ENCODE results near the gene TIMM10. TPM values are rescaled to one million over a fixed set of nuclear protein-coding genes. Genes with fewer than 3 reads are reported as not detected.

The TIMM10 gene
- total RNA-seq, 1 donor from 2014 or later = 58.1 TPM

DNA sequence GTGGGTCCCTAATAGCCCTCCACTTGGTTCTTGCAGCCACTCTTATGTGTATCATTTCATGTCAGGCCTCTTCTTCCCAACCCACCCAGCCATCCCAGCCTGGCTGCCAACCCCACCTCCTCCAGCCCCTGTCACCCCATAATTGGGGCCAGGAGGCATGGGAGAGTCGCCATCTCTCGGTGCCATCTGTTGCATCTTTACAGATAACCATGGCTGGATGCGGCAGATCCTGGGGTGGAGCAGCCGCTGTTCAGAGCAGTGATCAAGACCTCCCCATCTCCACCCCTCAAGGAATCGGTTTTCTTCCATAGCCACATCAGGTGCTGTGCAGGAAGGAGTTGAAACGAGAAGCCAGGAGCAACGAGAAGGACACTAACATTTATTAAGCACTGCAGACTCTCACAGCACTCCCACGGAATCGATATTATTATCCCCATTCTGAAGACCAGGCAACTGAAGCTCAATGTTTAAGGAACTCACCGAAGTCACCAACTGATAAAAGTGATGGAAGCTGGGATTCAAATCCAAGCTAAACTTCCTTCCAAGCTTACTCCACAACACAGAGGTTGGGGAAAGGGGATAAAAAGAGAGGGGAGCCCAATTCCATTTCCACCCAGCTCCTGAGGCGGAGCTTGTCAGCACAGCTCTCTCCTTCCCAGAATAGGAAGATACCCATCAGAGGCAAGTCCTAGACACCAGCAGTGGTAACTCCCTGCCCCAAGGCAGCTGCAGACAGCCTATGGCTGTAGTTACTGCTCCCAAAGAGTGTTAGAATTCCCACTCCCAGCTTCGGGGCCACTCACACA lies 17.7 kb downstream of the TIMM10 start:
- ATAC-seq (no peak), DNase-seq (ENCODE audit: missing footprints) (no peak)
- intact Hi-C loops (cut with DNase I) = no loop called here

DNA sequence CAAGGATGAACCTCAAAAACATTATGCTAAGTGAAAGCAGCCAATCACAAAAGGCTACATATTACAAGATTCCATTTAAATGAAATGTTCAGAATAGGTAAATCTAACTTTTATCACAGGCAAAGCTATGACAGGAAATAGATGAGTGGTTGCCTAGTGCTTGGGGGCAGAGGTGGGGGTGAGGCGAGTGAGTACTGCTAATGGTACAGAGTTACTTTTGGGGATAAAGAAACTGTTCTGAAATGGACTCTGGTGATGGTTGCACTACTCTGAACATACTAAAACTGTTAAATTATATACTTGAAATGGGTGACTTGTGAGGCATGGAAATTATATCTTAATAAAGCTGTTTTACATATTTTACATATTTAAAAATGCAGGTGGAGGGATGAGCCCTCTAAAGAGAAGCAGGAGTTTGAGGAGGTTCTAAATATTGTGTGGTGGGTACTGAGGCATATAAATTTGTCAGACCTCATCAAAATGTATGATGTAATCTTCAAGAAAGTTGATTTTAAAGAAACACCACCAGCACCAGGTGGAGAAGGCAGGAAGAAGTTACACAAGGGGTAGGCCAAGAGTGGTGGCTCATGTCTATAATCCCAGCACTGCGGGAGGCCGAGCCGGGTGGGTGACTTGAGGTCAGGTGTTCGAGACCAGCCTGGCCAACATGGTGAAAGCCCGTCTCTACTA lies 18.7 kb downstream of the TIMM10 start:
- intact Hi-C loops (cut with DNase I) = no loop called here
- DNase-seq (ENCODE audit: missing footprints) = no peak
- ATAC-seq = no peak

DNA sequence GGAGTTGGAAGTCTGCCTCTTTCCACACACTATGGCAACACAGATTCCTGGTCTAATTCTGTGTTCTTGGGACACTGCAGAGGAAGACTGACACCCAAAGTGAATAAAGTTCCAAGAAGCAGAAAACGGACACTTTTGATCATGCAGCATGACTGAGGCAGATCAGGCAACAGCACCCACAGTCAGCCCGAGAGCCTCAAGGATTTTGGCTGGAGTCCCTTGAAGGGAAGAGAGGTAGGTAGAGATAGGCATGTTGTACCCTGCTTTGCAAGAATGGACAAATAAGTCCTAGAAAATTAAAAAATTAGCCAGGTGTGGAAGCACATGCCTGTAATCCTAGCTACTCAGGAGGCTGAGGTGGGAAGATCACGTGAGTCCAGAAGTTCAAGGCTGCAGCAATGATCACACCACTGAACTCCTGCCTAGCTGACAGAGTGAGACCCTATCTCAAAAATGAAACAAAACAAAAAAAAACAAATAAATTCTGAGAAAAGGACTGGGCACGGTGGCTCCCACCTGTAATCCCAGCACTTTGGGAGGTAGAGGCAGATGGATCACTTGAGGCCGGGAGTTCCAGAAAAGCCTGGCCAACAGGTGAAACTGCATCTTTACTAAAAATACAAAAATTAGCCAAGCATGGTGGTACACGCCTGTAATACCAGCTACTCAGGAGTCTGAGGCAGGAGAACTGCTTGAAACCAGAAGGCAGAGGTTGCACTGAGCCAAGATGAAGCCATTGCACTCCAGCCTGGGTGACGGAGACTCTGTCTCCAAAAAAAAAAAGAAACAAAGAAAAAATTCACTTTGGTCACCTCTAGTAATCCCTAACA lies 22.0 kb downstream of the TIMM10 start:
- intact Hi-C loops (cut with DNase I) = no loop called here
- DNase-seq (ENCODE audit: missing footprints) = no peak
- no peak for ATAC-seq

DNA sequence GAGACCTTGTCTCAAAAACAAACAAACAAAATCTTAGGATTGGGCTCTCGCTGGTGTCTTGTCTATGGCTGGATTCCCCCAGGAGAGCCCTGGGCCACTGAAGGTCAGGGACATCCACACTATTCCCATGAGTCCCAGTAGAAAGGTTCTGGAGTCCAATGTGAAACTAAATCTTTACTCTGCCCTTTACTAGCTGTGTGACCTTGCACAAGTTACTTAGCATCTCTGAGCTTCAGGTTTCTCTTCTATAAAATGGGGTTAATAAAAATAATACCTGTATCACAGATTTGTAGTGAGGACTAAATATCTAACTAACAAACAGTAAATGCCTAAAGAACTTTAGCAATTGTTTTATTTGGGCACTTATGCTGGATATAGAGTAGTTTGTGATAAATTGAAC lies 24.0 kb downstream of the TIMM10 start:
- intact Hi-C loops (cut with DNase I) = no loop called here
- DNase-seq (ENCODE audit: missing footprints) = no peak
- ATAC-seq = no peak

DNA sequence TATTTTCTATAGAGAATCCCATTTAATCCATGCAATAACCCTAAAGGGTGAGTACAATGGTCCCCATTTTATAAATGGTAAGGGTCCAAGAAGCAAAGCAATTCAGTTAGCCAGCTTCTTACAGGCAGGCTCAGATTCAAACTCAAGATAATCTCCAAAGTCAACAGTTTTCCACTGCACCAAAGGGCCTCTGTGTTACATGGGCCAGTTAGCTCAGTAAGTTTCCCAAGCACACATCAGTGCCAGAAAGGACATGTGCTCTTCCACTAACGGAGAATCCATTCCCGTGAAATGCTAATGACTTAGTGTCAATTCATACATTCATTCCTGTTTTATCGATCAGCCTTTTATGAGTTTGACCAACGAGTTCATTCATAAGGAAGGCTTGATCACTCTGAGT lies 26.0 kb downstream of the TIMM10 start:
- ATAC-seq (no peak), DNase-seq (ENCODE audit: missing footprints) (no peak)
- intact Hi-C loops (cut with DNase I) = no loop called here

DNA sequence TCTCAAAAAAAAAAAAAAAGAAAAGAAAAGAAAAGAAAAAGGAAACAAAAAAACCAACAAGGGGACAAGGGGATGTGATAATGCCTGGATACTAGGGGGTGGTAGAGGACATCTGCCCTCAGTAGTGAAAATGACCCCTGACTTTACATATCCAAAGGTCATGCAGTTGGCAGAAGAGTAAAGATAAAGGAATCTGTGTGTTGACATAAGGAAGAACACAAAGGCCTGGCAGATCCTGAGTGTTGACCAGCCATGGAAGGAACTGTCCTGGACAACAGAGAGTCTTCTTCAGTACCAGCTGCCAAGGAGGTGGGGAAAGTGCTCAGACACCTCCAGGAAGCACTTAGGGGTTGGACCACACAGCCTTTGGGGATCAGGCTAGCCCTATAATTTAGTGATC lies 27.7 kb downstream of the TIMM10 start:
- ATAC-seq = no peak

DNA sequence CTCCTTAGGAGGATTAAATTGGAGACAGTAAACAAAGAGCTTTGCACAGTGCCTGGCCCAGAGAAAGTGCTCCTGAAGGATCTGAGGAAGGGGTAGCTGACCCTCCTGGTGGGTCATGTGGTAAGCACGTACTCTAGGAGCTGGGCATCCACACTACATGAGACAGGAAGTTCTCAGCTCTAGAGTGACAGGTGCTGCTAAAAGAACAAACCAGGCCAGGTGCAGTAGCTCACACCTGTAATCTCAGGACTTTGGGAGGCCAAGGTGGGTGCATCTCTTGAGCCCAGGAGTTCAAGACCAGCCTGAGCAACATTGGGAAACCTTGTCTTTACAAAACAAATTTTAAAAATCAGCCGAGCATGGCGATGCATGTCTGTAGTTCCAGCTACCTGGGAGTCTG lies 28.2 kb downstream of the TIMM10 start:
- no peak for ATAC-seq
- intact Hi-C loops (cut with DNase I) = no loop called here
- DNase-seq (ENCODE audit: missing footprints) = no peak

More for the DNA sequence above, 27.7 kb downstream of the TIMM10 start:
- no peak for DNase-seq (ENCODE audit: missing footprints)
- intact Hi-C loops (cut with DNase I) = no loop called here

DNA sequence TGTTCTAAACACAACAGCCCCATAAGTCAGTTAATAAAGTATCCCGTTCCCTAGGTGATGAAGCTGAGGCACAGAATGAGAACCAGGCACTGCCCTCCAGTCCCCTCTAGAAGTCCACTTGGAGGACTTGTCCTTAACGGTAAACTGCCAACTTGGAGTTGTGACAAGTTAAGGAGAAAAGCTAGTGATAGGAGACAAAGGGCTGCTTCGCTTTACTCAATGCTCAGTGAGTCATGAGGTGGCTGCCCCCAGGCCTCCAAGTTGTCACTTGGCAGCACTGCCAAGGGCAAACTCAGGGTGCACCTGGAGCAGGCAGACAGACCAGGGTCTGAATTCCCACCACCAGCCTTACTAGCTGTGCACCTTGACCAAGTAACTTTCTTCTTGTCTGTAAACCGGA lies 28.6 kb downstream of the TIMM10 start:
- DNase-seq (ENCODE audit: missing footprints) (no peak), ATAC-seq (no peak)
- intact Hi-C loops (cut with DNase I) = no loop called here

DNA sequence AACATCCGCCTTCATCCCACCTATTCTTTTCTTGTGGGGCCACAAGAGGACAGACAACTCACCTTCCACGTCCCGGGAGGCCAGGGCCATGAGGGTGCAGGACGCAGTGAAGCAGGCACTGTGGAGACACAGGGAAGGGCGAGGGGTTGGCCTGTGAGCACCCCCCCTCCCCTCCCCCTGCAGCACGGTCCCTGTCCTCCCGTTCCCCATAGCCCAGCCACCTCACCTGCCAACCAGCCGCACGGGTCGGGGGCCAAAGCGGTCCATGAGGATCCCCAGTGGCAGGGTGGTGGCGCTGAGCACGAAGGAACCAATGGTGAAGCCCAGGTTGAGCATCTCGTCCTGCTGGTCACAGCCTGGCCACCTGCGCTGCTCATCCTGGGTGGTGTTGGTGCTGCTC lies 29.6 kb downstream of the TIMM10 start:
- DNase-seq (ENCODE audit: missing footprints) = no peak
- no peak for ATAC-seq
- intact Hi-C loops (cut with DNase I) = no loop called here

DNA sequence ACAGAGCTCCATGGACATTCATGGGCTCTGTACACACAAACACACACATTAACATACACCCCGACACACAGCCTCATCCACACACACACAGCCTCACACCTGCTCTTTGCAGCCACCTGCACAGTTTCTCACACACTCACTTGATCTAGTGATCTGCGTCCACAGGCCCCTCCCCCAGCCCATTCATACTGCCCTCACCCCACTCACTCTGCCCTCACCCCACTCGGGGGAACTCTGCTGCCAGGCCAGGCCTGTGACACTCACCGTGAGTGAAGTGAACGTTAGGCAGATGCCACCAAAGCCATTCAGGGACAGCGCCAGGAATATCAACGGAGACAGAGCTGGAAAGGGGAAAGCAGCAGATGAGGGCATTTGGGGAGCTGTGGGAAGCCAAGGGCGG lies 30.0 kb downstream of the TIMM10 start:
- DNase-seq (ENCODE audit: missing footprints) = no peak
- intact Hi-C loops (cut with DNase I) = no loop called here
- peak; percentile 11 for ATAC-seq

DNA sequence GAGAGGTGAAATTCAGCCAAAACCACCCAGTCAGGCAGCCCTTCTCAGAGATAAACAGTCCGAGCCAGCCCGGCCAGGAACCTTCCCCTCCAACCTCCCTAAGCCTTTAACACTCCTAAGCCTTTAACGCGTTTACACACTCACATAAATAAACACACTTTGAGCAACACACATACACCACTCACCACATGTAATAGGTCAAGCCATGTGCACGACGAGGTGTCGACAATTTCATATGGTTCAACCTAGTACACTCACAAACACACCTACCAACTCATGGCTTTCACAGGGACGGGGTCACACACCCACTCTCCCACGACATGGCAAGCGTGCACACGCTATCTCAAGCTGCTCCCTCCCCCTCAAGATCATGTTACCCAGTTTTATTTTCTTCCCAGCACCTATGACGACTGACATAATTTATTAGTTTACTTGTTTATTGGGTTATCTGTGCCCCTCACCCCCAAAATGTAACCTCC lies 30.5 kb downstream of the TIMM10 start:
- DNase-seq (ENCODE audit: missing footprints) (no peak), ATAC-seq (no peak)
- intact Hi-C loops (cut with DNase I) = loop anchor here (2.0 kb wide), 2 partner anchors 15 to 31 kb away; partner anchors contain the start of genes SLC43A1 and TIMM10

DNA sequence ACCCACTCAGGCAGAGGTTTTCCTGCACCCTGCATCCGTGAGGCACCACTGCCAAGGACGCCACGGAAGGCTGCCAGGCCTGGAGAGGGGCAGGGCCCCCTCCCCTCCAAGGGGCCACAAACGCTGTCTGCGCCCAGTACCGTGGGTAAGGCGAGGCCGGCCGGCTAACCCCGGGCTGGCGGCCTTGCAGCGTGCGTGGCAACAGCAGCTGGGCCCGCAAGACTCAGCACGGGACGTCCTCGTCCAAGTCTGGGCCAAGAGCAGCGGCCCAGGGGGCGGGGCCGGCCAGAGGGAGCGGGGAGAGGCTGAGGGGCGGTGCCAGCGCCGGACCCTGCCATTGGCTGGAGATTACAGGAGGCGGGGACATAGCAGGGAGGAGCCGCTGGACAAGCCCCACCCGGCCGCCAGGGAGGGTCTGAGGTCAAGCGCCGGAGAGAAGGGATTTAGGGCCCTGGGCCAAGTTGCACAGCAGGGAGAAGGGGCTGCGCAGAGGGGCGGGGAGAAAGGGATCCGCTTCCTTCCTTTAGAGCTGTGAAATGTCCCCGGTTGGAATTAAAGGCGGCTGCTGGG lies 31.1 kb downstream of the TIMM10 start:
- DNase-seq (ENCODE audit: missing footprints) (peak; percentile 99), ATAC-seq (peak; percentile 99)
- intact Hi-C loops (cut with DNase I) = loop anchor here (2.0 kb wide), 2 partner anchors 15 to 31 kb away; partner anchors contain the start of genes SLC43A1 and TIMM10

DNA sequence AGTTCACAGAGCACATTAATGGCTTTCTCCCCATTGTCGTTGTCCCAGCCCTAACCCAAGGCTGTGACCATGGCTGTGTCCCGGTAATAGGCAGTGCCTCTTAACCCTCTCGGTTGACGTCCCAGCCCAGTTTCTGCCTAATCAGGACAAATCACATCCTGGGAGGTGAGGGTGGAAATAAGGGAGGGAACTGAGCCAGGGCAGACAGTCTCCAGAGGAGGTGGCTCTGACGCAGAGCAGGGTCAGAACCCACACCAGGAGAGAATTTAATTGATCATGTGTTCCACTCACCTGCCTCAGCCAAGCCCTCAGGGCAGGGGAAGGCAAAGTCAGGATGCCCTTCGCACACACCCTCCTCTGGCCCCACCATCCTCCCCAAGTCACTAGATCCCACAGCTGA lies 32.0 kb downstream of the TIMM10 start:
- DNase-seq (ENCODE audit: missing footprints) = no peak
- ATAC-seq = no peak
- intact Hi-C loops (cut with DNase I) = loop anchor here (2.0 kb wide), 2 partner anchors 16 to 32 kb away; partner anchors contain the start of genes SLC43A1 and TIMM10

DNA sequence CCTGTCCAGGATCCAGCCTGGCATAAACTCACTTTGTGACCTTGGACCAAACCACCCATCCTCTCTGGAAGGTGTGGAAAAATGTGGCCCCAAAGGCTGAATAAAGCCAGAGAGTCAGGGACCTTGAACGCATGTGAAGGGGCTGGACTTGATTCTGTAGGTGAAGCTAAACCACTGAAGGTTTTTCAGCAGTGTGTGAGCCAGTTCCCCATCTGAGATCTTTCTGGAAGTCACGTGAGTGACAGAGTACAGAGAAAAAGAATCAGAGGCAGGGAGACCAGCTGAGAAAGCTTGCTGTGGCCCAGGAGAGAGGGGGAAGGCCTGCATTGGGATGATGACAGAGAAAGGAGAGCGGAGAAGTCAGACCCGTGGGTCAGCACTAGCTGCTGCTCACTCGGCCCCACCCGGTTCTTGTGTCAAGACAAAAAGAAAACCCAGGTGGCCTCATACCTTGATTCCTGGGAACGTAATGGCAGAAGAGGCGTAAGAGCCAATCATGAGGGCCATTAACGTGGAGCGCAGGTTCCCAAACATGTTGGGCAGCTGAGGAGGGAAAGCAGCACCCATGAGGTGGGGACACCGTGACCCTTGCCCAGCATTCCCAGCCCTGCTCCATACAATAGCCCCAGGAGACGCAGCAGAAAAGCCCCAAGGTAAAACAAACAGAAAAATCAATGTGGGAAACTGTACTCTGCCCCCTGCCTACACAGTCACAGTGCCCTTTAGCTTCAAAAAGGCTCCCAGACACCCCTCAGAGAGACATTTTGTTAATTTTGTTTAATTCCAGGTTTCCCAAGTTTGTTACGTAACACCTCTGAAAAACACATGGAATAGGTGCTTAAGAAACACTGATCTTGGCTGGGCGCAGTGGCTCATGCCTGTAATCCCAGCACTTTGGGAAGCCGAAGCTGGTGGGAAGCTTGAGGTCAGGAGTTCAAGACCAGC lies 33.0 kb downstream of the TIMM10 start:
- no peak for DNase-seq (ENCODE audit: missing footprints)
- intact Hi-C loops (cut with DNase I) = loop anchor here (2.0 kb wide), 2 partner anchors 17 to 33 kb away; partner anchors contain the start of genes SLC43A1 and TIMM10
- no peak for ATAC-seq

DNA sequence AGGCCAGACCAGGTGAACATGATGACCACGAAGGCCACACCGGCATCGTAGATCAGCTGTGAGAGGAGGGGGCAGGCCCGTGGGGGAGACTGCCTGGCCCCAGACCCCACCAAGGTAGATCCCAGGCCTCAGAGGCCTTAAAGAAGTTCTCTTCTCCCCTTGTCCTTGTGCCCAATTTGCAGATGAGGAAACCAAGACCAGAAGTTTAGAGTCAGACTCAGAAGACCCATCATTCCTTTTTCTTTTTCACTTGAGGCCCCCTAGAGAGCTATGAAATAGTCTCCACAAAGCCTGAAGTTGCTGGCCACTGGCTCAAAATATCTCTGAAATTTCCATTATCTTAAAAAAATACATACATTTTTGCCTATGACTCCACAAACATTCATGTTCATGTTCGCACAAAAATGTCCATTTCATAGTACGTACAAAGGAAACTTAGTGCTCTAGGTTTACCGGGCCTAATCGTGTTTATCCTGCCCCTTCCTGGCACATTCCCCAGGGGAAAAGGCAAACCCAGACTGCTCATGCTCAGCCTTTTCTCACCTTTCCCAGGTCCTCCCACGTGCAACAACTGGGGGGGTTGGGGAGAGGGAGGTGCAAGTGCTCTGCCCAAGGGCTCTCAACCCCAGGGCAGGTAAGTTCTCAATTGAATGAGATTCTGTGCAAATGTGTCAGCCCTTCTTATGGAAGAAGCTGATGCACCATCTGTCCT lies 34.3 kb downstream of the TIMM10 start:
- no peak for ATAC-seq
- intact Hi-C loops (cut with DNase I) = no loop called here
- no peak for DNase-seq (ENCODE audit: missing footprints)

DNA sequence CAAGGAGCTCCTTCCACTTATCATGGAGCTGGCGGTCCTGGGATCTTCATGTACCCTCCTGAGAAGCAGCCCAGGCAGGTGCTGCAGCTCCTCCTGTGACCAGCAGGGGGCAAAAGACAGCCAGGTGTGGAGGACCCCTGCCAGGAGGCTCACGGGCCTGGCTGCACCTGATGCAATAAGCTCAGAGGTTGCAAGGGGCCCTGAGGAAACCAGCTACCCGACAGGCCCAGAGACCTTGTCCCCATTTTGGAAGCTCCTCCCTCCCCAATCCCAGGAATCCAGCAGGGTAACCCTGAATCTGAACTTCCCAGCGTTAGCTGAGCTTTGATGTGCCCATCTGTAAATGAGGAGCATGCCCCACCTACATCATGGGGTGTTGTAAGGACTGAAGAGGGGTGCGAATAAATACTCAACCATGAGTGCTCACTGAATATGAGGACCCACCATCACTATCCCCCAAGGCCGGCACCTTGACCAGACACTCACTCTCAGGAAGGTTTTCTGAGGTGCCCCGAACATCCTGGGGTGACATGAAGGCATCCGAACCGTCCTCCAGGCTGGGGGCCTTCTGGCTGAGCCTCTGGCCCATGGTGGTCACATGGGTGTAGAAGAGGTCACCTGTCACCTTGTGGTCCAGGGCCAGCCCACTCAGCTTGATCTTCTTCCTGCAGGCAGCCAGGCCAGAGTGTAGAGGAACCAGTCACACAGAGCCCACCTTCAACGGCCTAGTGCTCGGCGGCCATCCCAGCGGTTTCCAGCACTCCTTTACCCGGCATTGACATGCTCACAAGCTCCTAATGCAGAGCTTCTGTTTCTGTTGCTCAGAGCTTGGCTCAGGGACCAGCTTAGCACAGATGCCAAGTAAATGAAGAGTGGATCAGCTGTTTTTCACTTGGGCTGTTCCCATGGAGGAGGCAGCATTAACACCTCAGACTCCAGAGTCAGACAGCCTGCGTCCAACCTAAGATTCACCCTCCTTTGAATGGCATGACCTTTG lies 36.7 kb downstream of the TIMM10 start:
- DNase-seq (ENCODE audit: missing footprints) = no peak

More for the DNA sequence above, 36.7 kb downstream of the TIMM10 start:
- peak; percentile 62 for ATAC-seq
- intact Hi-C loops (cut with DNase I) = loop anchor here (1.0 kb wide), 1 partner anchor 33 kb away; no protein-coding TSS in a partner anchor
